ENCODE data around the gene CHMP1A.

The CHMP1A gene

GRCh38 chr16:89613231-89613953 is 44.1 kb downstream of the CHMP1A start, which contains the start of gene DPEP1:
Gene DPEP1 (plus strand): TSS chr16:89613642. CDS start chr16:89630411, 16,769 bp downstream.
- Histone ChIP-seq H3K27me3 (ENCODE audit: insufficient read depth, low read length) (no peaks in the 10 kb centered on the region), H3K9me3 (ENCODE audit: insufficient read depth, low read depth, low read length) (no peaks in the 10 kb centered on the region), H3K79me1 (ENCODE audit: low read length) (no peaks in the 10 kb centered on the region), H2AK5ac (ENCODE audit: low read length) (no peak within 1 kb of the TSS), H3K79me2 (ENCODE audit: control insufficient read depth, insufficient read depth, low read length, poor library complexity) (no peaks in the 10 kb centered on the region), H2BK120ac (ENCODE audit: insufficient read depth, low read length, poor library complexity) (no peak within 1 kb of the TSS), H2BK5ac (ENCODE audit: low read depth, low read length, poor library complexity) (no peak within 1 kb of the TSS), H3K9ac (ENCODE audit: low read length) (no peak within 1 kb of the TSS), H3K4ac (ENCODE audit: low read depth, low read length) (no peak within 1 kb of the TSS), H3K27ac (ENCODE audit: low read depth, low read length) (no peak within 1 kb of the TSS), H3K4me1 (ENCODE audit: control insufficient read depth in 1 of 2, insufficient read depth in 2 of 2, low read length in 2 of 2) (no peaks in the 10 kb centered on the region), H3K23ac (ENCODE audit: low read length) (no peak within 1 kb of the TSS), H4K91ac (ENCODE audit: low read depth, low read length) (no peak within 1 kb of the TSS), H3K4me2 (ENCODE audit: low read length) (no peak within 1 kb of the TSS), H3K36me3 (ENCODE audit: control insufficient read depth in 1 of 2, insufficient read depth in 2 of 2, low read length in 2 of 2) (no peaks in the 10 kb centered on the region), H2BK12ac (ENCODE audit: low read length) (no peak within 1 kb of the TSS), H3K4me3 (ENCODE audit: low read depth, low read length) (peak within 1 kb of the TSS; percentile 23), H2AFZ (ENCODE audit: insufficient read depth, low read length, poor library complexity) (no peak within 1 kb of the TSS), H3K14ac (ENCODE audit: low read length) (no peak within 1 kb of the TSS), H3K18ac (ENCODE audit: low read length) (no peak within 1 kb of the TSS), H4K12ac (ENCODE audit: low read depth, low read length) (no peak within 1 kb of the TSS), H4K8ac (ENCODE audit: low read depth, low read length) (no peak within 1 kb of the TSS)
- no CpG with 5 or more reads among the region's 19 CpGs for WGBS (ENCODE audit: extremely low coverage, insufficient coverage, insufficient read length)
- no peak for DNase-seq

DNA sequence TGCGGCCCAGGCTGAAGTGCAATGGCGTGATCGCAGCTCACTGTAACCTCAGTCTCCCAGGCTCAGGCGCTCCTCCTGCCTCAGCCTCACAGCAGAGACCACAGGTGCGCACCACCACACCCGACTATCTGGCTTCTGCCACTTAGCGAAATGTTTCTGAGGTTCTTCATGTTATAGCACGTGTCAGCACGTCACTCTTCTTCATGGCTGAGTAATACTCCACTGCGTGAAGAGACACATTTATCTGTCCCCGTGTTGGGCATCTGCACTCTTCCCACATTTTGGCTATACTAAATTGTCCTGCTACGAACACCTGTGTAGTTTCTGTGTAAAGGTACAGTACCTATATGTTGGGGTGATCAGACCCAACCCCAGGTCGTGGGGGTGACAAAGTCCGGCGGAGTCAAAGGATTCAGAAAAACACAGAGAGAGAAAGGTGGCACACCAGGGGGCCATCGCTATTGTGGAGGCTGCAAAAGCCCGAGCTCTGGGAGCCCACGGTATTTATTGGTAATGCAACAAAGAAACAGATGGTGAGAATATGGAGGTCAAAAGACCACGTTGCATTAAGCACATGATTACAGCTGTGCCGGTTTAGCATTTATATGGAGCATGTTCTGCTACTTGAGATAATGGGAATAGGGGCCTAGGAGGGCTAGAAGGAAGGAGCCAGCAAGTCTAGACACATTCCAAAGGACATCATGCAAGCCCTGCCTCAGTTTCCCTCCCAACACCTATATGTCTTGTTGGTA is 44.9 kb downstream of the CHMP1A start:
- no peak overlapping the region for H4K91ac ChIP-seq (ENCODE audit: low read depth, low read length)
- no peak overlapping the region for H3K4ac ChIP-seq (ENCODE audit: low read depth, low read length)
- no peak overlapping the region for H2BK120ac ChIP-seq (ENCODE audit: insufficient read depth, low read length, poor library complexity)
- H3K27ac ChIP-seq (ENCODE audit: low read depth, low read length), result no peak overlapping the region
- H3K79me2 ChIP-seq (ENCODE audit: control insufficient read depth, insufficient read depth, low read length, poor library complexity), result no peaks in the 10 kb centered on the region
- H3K36me3 ChIP-seq (ENCODE audit: control insufficient read depth in 1 of 2, insufficient read depth in 2 of 2, low read length in 2 of 2), result no peaks in the 10 kb centered on the region
- H3K4me3 ChIP-seq (ENCODE audit: low read depth, low read length), result peak overlapping the region; percentile 23
- no peak overlapping the region for H3K9ac ChIP-seq (ENCODE audit: low read length)
- H3K9me3 ChIP-seq (ENCODE audit: insufficient read depth, low read depth, low read length), result no peaks in the 10 kb centered on the region
- H3K79me1 ChIP-seq (ENCODE audit: low read length), result no peaks in the 10 kb centered on the region
- no peak overlapping the region for H4K12ac ChIP-seq (ENCODE audit: low read depth, low read length)
- WGBS (ENCODE audit: extremely low coverage, insufficient coverage, insufficient read length), result no CpG with 5 or more reads among the region's 20 CpGs
- H2AK5ac ChIP-seq (ENCODE audit: low read length), result no peak overlapping the region
- no peak overlapping the region for H2BK5ac ChIP-seq (ENCODE audit: low read depth, low read length, poor library complexity)
- no peak overlapping the region for H3K23ac ChIP-seq (ENCODE audit: low read length)
- no peak overlapping the region for H2BK12ac ChIP-seq (ENCODE audit: low read length)
- H3K27me3 ChIP-seq (ENCODE audit: insufficient read depth, low read length), result no peaks in the 10 kb centered on the region
- H3K18ac ChIP-seq (ENCODE audit: low read length), result no peak overlapping the region
- no peak overlapping the region for H2AFZ ChIP-seq (ENCODE audit: insufficient read depth, low read length, poor library complexity)
- H3K14ac ChIP-seq (ENCODE audit: low read length), result no peak overlapping the region
- H3K4me2 ChIP-seq (ENCODE audit: low read length), result no peak overlapping the region
- H3K4me1 ChIP-seq (ENCODE audit: control insufficient read depth in 1 of 2, insufficient read depth in 2 of 2, low read length in 2 of 2), result no peaks in the 10 kb centered on the region
- DNase-seq, result no peak
- no peak overlapping the region for H4K8ac ChIP-seq (ENCODE audit: low read depth, low read length)

DNA sequence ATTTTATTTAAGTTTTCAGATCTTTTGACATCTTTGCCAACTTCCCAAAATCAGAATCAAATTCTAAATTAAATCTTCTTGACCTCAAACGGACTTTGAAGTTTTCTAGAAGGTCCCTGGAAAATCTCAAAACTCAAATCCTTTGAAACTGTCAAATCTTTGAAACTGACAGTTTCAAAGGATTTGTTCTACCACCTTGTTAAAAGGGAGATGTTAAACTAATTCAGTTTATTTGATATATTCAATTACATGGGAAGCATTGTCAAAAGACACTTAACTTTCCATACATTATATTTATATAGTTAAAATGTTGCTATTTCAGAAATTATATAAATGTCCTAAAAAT is 47.4 kb downstream of the CHMP1A start:
- H2BK12ac ChIP-seq (ENCODE audit: low read length), result no peak overlapping the region
- H3K9ac ChIP-seq (ENCODE audit: low read length), result no peak overlapping the region
- H3K4me1 ChIP-seq (ENCODE audit: control insufficient read depth in 1 of 2, insufficient read depth in 2 of 2, low read length in 2 of 2), result no peaks in the 10 kb centered on the region
- H3K9me3 ChIP-seq (ENCODE audit: insufficient read depth, low read depth, low read length), result peaks cover 2% of the 10 kb centered on the region
- no peak overlapping the region for H4K8ac ChIP-seq (ENCODE audit: low read depth, low read length)
- no peak overlapping the region for H4K12ac ChIP-seq (ENCODE audit: low read depth, low read length)
- H3K4ac ChIP-seq (ENCODE audit: low read depth, low read length), result no peak overlapping the region
- no peak overlapping the region for H2BK120ac ChIP-seq (ENCODE audit: insufficient read depth, low read length, poor library complexity)
- DNase-seq, result no peak
- H4K91ac ChIP-seq (ENCODE audit: low read depth, low read length), result no peak overlapping the region
- H2AK5ac ChIP-seq (ENCODE audit: low read length), result no peak overlapping the region
- no peak overlapping the region for H3K4me2 ChIP-seq (ENCODE audit: low read length)
- no CpG with 5 or more reads among the region's 1 CpG for WGBS (ENCODE audit: extremely low coverage, insufficient coverage, insufficient read length)
- H3K14ac ChIP-seq (ENCODE audit: low read length), result no peak overlapping the region
- H3K27ac ChIP-seq (ENCODE audit: low read depth, low read length), result no peak overlapping the region
- H3K79me2 ChIP-seq (ENCODE audit: control insufficient read depth, insufficient read depth, low read length, poor library complexity), result no peaks in the 10 kb centered on the region
- no peak overlapping the region for H3K23ac ChIP-seq (ENCODE audit: low read length)
- H3K18ac ChIP-seq (ENCODE audit: low read length), result no peak overlapping the region
- H3K4me3 ChIP-seq (ENCODE audit: low read depth, low read length), result no peak overlapping the region
- H2AFZ ChIP-seq (ENCODE audit: insufficient read depth, low read length, poor library complexity), result no peak overlapping the region
- no peaks in the 10 kb centered on the region for H3K36me3 ChIP-seq (ENCODE audit: control insufficient read depth in 1 of 2, insufficient read depth in 2 of 2, low read length in 2 of 2)
- no peaks in the 10 kb centered on the region for H3K27me3 ChIP-seq (ENCODE audit: insufficient read depth, low read length)
- no peak overlapping the region for H2BK5ac ChIP-seq (ENCODE audit: low read depth, low read length, poor library complexity)
- H3K79me1 ChIP-seq (ENCODE audit: low read length), result no peaks in the 10 kb centered on the region

- H3K4me2 ChIP-seq (ENCODE audit: low read length), result no peak overlapping the region
- no peak overlapping the region for H2AK5ac ChIP-seq (ENCODE audit: low read length)
- H4K8ac ChIP-seq (ENCODE audit: low read depth, low read length), result no peak overlapping the region
- H2BK12ac ChIP-seq (ENCODE audit: low read length), result no peak overlapping the region
- no peak overlapping the region for H3K27ac ChIP-seq (ENCODE audit: low read depth, low read length)
- no peak overlapping the region for H3K23ac ChIP-seq (ENCODE audit: low read length)
- no peak overlapping the region for H3K9ac ChIP-seq (ENCODE audit: low read length)
- peak in 1 of 2 donors; percentile 61 for DNase-seq
- H2BK120ac ChIP-seq (ENCODE audit: insufficient read depth, low read length, poor library complexity), result no peak overlapping the region
- no CpG with 5 or more reads among the region's 32 CpGs for WGBS (ENCODE audit: extremely low coverage, insufficient coverage, insufficient read length)
- H3K14ac ChIP-seq (ENCODE audit: low read length), result no peak overlapping the region
- no peak overlapping the region for H3K18ac ChIP-seq (ENCODE audit: low read length)
- no peaks in the 10 kb centered on the region for H3K4me1 ChIP-seq (ENCODE audit: control insufficient read depth in 1 of 2, insufficient read depth in 2 of 2, low read length in 2 of 2)
- H2BK5ac ChIP-seq (ENCODE audit: low read depth, low read length, poor library complexity), result no peak overlapping the region
- no peak overlapping the region for H3K4ac ChIP-seq (ENCODE audit: low read depth, low read length)
- H3K9me3 ChIP-seq (ENCODE audit: insufficient read depth, low read depth, low read length), result peaks cover 4% of the 10 kb centered on the region
- H3K4me3 ChIP-seq (ENCODE audit: low read depth, low read length), result no peak overlapping the region
- H3K36me3 ChIP-seq (ENCODE audit: control insufficient read depth in 1 of 2, insufficient read depth in 2 of 2, low read length in 2 of 2), result no peaks in the 10 kb centered on the region
- H3K27me3 ChIP-seq (ENCODE audit: insufficient read depth, low read length), result no peaks in the 10 kb centered on the region
- no peak overlapping the region for H4K12ac ChIP-seq (ENCODE audit: low read depth, low read length)
- no peak overlapping the region for H4K91ac ChIP-seq (ENCODE audit: low read depth, low read length)
- no peaks in the 10 kb centered on the region for H3K79me2 ChIP-seq (ENCODE audit: control insufficient read depth, insufficient read depth, low read length, poor library complexity)
- H3K79me1 ChIP-seq (ENCODE audit: low read length), result no peaks in the 10 kb centered on the region
- H2AFZ ChIP-seq (ENCODE audit: insufficient read depth, low read length, poor library complexity), result no peak overlapping the region
Observed at GRCh38 chr16:89607937-89608740, 49.4 kb downstream of the CHMP1A start.

Data from trophoblast cell (in vitro differentiated cells and primary cell).